Motor neuron (in vitro differentiated cells): ENCODE data around the gene TMEM179. TPM values are rescaled to one million over a fixed set of nuclear protein-coding genes. Genes with fewer than 3 reads are reported as not detected.

ENCODE experiments used
- ATAC-seq, 8 experiments: fragments of 200-7000 bp; cut with Tn5 transposase; replicated peaks in 6 of 8; 2 replicates each; pipeline ENCODE4 v1.8.0; 2021; ENCODE audit warnings: mild to moderate bottlenecking in 8 of 8, moderate library complexity in 8 of 8
- H3K27ac ChIP-seq, 2 donors: fragments of 250-450 bp; sonication (Bioruptor Pico); 2 replicates each; pipeline ENCODE4 v1.9.0; 2021; ENCODE audit warnings: antibody characterized with exemption in 2 of 2, mild to moderate bottlenecking in 2 of 2, moderate library complexity in 1 of 2
- H3K4me1 ChIP-seq, 2 donors: fragments of 250-450 bp; sonication (Bioruptor Pico); replicated peaks in 1 of 2; 2 replicates each; pipeline ENCODE4 v1.6.1; 2021; ENCODE audit warnings: antibody characterized with exemption in 2 of 2, mild to moderate bottlenecking in 2 of 2, moderate library complexity in 1 of 2
- H3K4me3 ChIP-seq, 5 donors: fragments of 250-450 bp; sonication (Bioruptor Pico); 2 replicates each; pipeline ENCODE4 v1.9.0; 2021; ENCODE audit warnings: antibody characterized with exemption in 5 of 5, mild to moderate bottlenecking in 5 of 5, moderate library complexity in 4 of 5
- WGBS, 10 experiments: fragments of 450-650 bp; shearing (Covaris generic); methylation state at CpG; one replicate each; pipeline ENCODE4 v1.0.0; 2022; 5-methylcytosine and 5-hydroxymethylcytosine counted together
- in situ Hi-C, 9 experiments: fragments of 400-800 bp; cut with MboI; loops; one replicate each; pipeline ENCODE4 v1.15.0; 2021; ENCODE audit warnings: low sequenced_read_pairs in 9 of 9, low pct_unique_long_range_greater_than_20kb in 2 of 9; ENCODE audit not compliant: unreplicated experiment in 9 of 9
- total RNA-seq, 8 experiments: library from RNA; unstranded; fragments of 300-600 nt; gene quantifications; 2 replicates each; pipeline versions ENCODE4 v1.2.3 to v1.2.4, GENCODE V29; 2022

Gene TMEM179
- total RNA-seq, 8 experiments from 2014 or later, result 0.40 to 18.8 (median 12.8) TPM

- Histone ChIP-seq H3K4me1 (peaks cover 12 to 40% of the 10 kb centered on the region in 2 donors), H3K27ac (no peak overlapping the region), H3K4me3 (no peak overlapping the region)
- ATAC-seq, result peak in 6 of 8 experiments; percentile 33 to 69 (median 48)
- in situ Hi-C loops, result no loop called here
- 47 to 60% methylated on average over 1 to 3 of the region's 24 CpGs; no CpG with 5 or more reads in 8 of the 10 experiments for whole genome bisulfite sequencing, 10 experiments
Measured at GRCh38 chr14:104545942-104546501, 58.5 kb downstream of the TMEM179 start.

DNA sequence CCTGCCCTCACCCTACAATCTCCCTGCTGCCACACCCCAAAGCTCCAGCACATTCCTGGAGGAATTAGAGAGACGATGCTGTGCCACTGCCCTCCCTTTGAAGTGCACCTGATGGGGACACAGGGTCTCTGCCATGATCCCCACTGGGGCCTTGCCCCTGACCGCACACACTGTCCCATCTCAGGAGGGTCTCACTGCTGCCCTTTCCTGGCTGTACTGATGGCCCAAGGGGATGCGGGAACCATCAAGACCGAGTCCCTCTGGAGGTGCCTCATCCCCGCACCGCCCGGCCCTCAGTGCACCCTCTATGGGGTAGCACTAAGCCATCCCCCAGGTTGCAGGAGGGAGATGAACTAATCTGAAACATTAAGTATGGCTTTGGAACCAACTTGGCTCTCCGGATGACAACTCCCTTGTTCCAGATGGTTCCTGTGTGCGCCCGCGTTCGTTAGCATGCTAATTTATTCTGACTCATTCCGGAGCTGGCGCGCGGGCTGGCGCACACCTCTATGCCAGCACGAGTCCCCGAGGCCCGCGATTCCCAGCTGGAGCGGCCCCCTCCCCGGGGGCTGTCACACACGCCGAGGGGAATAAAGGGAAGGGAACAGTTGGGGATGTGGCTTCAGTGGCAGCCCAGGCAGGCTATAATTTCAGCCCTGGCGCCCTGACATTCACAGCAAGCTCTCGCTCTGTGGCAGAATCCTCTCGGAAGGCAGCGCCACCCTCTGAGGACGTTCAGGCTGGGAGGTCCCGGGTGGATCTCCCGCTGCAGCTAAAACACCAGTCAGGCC is 59.2 kb downstream of the TMEM179 start:
- in situ Hi-C loops, result no loop called here
- H3K4me1 ChIP-seq, result peaks cover 12 to 40% of the 10 kb centered on the region in 2 donors

DNA sequence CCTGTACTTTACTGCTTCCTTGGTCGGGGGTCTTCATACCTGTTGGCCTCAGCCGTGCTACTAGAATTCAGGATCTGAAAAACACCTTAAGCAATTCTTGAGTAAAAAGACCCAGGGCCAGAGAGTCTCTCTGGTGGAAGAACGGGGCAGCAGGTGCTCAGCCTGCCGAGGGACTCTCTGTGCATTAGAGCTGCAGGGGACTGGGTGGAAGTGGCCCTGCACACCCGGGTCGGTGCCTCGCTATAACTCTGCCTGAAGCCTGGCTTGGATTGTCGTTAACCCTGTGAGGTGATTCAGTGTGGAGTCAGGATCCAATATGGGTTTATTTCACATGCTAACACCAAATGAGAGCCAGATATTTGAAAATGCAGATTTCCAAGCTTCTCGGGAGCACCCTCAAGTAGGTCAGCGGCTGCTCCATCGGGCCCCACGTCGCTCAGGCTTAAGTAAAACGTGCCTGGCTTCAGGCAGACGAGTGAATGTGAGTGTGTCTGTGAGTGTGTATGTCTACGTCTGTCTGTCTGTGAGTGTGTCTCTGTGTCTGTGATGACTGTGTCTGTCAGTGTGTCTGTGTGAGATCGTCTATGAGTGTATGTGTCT is 60.1 kb downstream of the TMEM179 start:
- WGBS, 10 experiments, result 15 to 100% (median 48%) methylated on average over 1 to 12 of the region's 17 CpGs; no CpG with 5 or more reads in 1 of the 10 experiments
- H3K4me1 ChIP-seq, result peaks cover 7 to 39% of the 10 kb centered on the region in 2 donors
- in situ Hi-C loops, result no loop called here

More for the DNA sequence above, 59.2 kb downstream of the TMEM179 start:
- Histone ChIP-seq H3K27ac (no peak overlapping the region), H3K4me3 (no peak overlapping the region)
- peak in 7 of 8 experiments; percentile 48 to 93 (median 88) for ATAC-seq
- 20 to 100% (median 100%) methylated on average over 1 to 5 of the region's 32 CpGs; no CpG with 5 or more reads in 5 of the 10 experiments for WGBS, 10 experiments

GRCh38 chr14:104542871-104543830 is 61.4 kb downstream of the TMEM179 start:
- 0 to 84% (median 60%) methylated on average over 1 to 11 of the region's 16 CpGs; no CpG with 5 or more reads in 1 of the 10 experiments for WGBS, 10 experiments
- H3K27ac ChIP-seq, result no peak overlapping the region
- peaks cover 0 to 32% of the 10 kb centered on the region in 2 donors for H3K4me1 ChIP-seq
- no peak overlapping the region for H3K4me3 ChIP-seq
- ATAC-seq, result no peak
- in situ Hi-C loops, result no loop called here

More for the DNA sequence above, 60.1 kb downstream of the TMEM179 start:
- H3K4me3 ChIP-seq, result no peak overlapping the region
- no peak for ATAC-seq
- H3K27ac ChIP-seq, result no peak overlapping the region

DNA sequence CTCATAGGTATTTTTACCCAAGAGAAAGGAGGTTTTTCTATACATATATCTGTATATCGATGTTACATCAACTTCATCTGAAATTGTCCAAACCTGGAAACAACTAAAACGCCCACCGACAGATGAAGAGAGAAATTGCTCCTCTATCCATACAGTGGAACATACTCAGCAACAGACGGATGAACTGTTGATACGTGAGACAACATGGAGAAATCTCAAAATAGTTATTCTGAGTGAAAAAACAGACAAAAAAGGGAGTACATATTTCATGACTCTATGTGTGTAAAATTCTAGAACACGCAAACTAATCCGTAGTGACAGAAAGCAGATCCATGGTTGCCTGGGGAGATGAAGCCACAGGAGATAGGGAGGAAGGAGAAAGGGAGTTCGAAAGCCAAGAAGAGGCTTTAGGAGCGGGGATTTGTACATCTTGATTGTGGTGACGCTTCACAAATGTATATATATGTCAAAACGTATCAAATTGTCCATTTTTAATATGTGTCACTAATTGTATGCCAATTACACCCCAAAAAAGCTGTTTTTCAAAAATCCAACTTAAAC is 62.6 kb downstream of the TMEM179 start:
- ATAC-seq, result no peak
- Histone ChIP-seq H3K4me3 (no peak overlapping the region), H3K4me1 (peaks cover 0 to 32% of the 10 kb centered on the region in 2 donors), H3K27ac (no peak overlapping the region)
- 7 to 91% (median 72%) methylated on average over 8 to 11 of the region's 11 CpGs for WGBS, 10 experiments
- in situ Hi-C loops, result no loop called here

Other genes starting within 250 kb of the TMEM179 start
- under 1 TPM in 6 of 8 experiments, not detected in 2; 0.04 to 0.71 (median 0.35) TPM for gene C14orf180, start 25.0 kb downstream of the TMEM179 start, total RNA-seq
- gene INF2, start 84.8 kb upstream of the TMEM179 start, total RNA-seq, result 10 to 100 TPM in 3 of 8 experiments, 1 to 10 TPM in 5; 2.4 to 31.1 (median 7.5) TPM
- 10 to 100 TPM in 1 of 8 experiments, 1 to 10 TPM in 7; 2.0 to 13.3 (median 3.1) TPM for gene ADSS1, start 119.5 kb upstream of the TMEM179 start, total RNA-seq
- gene SIVA1, start 148.4 kb upstream of the TMEM179 start, total RNA-seq, result 10 to 100 TPM; 41.3 to 90.2 (median 52.7) TPM
- gene AKT1, start 191.0 kb upstream of the TMEM179 start, total RNA-seq, result 100 to 1,000 TPM in 4 of 8 experiments, 10 to 100 TPM in 4; 55.9 to 120 (median 96.6) TPM
- gene ZBTB42, start 196.3 kb upstream of the TMEM179 start, total RNA-seq, result 1 to 10 TPM in 7 of 8 experiments, under 1 TPM in 1; 0.60 to 5.0 (median 2.4) TPM